Bronchial epithelial cell (primary cell): ENCODE data around the gene HNRNPUL1. TPM values are rescaled to one million over a fixed set of nuclear protein-coding genes. Genes with fewer than 3 reads are reported as not detected.
A peak's percentile ranks its signal among the peaks of the same experiment; 100 is the strongest.

Source experiments
- DNase-seq: peaks from one replicate; pipeline ENCODE4 v3.0.0-alpha.2; 2010; ENCODE audit warnings: low read depth
- FAIRE-seq: peaks from 2 replicates; lab custom pipeline; 2011; peaks lifted over from hg19 to GRCh38; lab: Jason Lieb, UNC
- H3K27me3 ChIP-seq: 2 replicates; pipeline ENCODE4 v1.5.1; 2011; ENCODE audit warnings: low read length; ENCODE audit not compliant: control insufficient read depth, insufficient read depth
- H3K36me3 ChIP-seq: 2 replicates; pipeline ENCODE4 v1.5.1; 2011; ENCODE audit warnings: low read length; ENCODE audit not compliant: control insufficient read depth, insufficient read depth
- H3K4me3 ChIP-seq: 2 replicates; pipeline ENCODE4 v1.5.1; 2011; ENCODE audit warnings: mild to moderate bottlenecking, low read depth, low read length, control low read depth
- total RNA-seq: library from RNA; depleted of rRNA; stranded (reverse); fragments of >200 nt; gene quantifications from 2 replicates; pipeline ENCODE4 v1.2.1, GENCODE V29; 2014
- TF ChIP-seq, protein P1 (sequence below): IDR thresholded peaks from 2 replicates; pipeline ENCODE4 v1.5.1; 2011; ENCODE audit warnings: mild to moderate bottlenecking, moderate library complexity, low read length, control low read depth, inconsistent platforms; ENCODE audit not compliant: insufficient read depth, severe bottlenecking

The HNRNPUL1 gene
- total RNA-seq, 1 donor from 2014 or later: 41.9 TPM

DNA sequence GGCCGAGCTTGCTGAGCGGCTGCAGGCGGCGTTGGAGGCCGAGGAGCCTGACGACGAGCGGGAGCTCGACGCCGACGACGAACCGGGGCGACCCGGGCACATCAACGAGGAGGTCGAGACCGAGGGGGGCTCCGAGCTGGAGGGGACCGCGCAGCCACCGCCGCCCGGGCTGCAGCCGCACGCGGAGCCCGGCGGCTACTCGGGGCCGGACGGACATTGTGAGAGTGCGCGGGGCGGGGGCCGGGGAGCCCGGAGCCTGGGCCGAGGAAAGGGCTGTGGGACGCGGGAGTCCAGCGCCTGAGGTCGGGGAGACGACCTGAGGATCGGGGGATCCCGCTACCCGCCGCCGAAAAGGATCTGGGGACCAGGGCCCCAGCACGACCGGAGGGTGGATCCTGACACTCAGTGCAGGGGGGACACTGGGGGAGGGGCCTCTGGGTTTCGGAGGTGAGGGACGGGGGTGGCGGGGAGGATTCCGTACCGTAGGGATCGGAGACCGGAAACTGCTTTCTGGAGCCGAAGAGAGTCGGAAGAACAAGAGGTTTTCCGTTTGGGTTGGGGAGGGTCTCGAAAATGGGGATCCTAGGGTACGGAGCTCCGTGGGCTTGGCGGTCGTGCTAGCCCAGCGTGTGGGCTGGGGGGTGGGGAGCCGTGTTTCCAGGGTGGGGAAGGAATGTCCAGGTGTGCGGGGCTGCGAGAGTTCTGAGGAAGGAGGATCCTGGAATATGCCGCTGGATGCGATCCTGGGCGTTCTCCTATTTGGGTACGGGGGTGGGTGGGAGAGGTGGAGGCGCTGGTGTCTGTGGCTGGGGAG lies 616 bp downstream of the HNRNPUL1 start:
- H3K27me3 ChIP-seq: no peaks in the 10 kb centered on the region
- peak overlapping the region; percentile 89 for H3K4me3 ChIP-seq
- FAIRE-seq (no peak), DNase-seq (peak; percentile 34)
- TF ChIP-seq, protein P1, sequence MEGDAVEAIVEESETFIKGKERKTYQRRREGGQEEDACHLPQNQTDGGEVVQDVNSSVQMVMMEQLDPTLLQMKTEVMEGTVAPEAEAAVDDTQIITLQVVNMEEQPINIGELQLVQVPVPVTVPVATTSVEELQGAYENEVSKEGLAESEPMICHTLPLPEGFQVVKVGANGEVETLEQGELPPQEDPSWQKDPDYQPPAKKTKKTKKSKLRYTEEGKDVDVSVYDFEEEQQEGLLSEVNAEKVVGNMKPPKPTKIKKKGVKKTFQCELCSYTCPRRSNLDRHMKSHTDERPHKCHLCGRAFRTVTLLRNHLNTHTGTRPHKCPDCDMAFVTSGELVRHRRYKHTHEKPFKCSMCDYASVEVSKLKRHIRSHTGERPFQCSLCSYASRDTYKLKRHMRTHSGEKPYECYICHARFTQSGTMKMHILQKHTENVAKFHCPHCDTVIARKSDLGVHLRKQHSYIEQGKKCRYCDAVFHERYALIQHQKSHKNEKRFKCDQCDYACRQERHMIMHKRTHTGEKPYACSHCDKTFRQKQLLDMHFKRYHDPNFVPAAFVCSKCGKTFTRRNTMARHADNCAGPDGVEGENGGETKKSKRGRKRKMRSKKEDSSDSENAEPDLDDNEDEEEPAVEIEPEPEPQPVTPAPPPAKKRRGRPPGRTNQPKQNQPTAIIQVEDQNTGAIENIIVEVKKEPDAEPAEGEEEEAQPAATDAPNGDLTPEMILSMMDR: no peak
- H3K36me3 ChIP-seq: peaks cover 12% of the 10 kb centered on the region

DNA sequence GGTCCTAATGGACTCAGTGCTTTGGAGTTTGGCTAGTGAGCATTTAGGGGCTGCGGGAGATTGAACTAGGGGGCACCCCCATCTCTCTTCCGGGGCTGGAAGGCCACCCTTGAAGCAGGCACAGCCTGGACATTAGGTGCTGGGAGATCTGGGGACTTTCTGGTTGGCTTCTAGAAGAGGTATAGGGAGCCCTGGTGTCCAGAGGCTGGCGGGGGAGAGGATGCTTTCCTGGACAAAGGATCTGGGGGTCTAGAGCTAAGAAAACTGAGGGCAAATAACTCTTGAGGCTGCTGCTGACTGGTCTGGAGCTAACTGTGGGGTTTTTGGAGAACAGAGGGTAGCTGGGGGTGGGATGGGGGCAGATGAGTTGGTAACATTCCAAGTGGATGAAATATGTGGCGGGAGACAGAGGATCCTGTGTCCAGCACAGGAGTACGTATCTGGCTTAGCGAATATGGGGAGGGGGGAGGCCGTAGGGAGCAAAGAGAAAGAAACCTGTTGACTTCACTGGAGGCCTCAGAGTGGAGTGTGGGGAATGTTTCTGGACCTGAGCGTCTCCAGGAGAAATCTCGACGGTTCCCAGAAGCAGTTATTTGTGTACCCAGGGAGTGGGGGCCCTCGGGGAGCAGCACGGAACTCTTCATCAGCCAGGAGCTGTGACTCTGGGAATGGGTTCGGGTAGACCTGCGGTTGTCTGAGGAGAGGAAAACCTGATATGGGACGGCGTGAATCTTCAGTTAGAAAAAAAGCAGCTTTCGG lies 1.4 kb downstream of the HNRNPUL1 start:
- DNase-seq (peak; percentile 8), FAIRE-seq (no peak)
- peaks cover 11% of the 10 kb centered on the region for H3K36me3 ChIP-seq
- no peaks in the 10 kb centered on the region for H3K27me3 ChIP-seq
- TF ChIP-seq, protein P1: no peak
- peak overlapping the region; percentile 89 for H3K4me3 ChIP-seq

DNA sequence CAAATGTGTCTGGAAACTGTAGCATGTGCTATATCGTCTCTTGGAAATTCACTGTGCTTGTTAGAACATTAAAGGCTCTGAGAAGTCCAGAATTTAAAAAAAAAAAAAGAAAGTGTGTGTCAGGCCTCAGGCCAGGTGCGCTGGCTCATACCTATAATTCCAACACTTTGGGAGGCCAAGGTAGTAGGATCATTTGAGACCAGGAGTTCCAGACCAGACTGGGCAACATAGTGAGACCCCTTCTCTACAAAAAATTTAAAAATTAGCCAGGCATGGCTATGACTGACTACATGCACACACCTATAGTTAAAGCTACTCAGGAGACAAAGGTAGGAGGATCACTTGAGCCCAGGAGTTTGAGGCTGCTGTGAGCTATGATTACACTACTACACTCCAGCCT lies 4.9 kb downstream of the HNRNPUL1 start:
- Histone ChIP-seq H3K4me3 (no peak overlapping the region), H3K27me3 (no peaks in the 10 kb centered on the region), H3K36me3 (peaks cover 37% of the 10 kb centered on the region)
- TF ChIP-seq, protein P1: no peak
- no peak for FAIRE-seq
- no peak for DNase-seq

DNA sequence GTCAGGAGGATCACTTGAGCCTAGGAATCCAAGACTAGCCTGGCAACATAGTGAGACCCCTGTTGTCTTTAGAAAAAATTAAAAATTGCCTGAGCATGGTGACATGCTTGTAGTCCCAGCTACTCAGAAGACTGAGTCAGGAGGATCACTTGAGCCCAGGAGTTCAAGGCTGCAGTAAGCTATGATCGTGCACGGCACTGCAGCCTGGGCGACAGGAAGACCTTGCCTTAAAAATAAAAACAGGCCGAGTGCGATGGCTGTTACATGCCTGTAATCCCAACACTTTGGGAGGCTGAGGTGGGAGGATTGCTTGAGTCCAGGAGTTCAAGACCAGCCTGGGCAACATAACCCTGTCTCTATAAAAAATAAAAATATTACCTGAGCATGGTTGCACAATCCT lies 5.4 kb downstream of the HNRNPUL1 start:
- H3K27me3 ChIP-seq: no peaks in the 10 kb centered on the region
- TF ChIP-seq, protein P1: no peak
- FAIRE-seq: no peak
- no peak overlapping the region for H3K4me3 ChIP-seq
- peaks cover 41% of the 10 kb centered on the region for H3K36me3 ChIP-seq
- DNase-seq: no peak

DNA sequence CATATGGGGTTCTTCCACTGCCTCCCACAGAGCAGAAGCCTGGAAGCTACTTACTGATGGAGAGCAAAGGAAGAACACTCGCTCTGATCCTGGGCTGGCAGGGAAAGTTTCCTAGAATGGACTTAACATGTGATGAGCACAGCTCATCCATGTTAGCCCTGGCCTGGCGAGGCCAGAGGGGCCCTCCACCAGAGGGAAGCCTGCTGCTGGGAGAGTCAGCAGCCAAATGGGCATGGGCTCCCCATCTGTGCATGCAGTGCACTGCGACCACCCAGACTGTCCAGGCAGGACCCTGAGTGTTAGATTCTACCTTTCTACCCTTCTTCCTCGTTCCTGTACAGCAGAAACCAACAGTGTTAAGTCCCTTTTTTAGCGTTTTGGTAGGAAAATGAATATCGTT lies 8.9 kb downstream of the HNRNPUL1 start:
- H3K4me3 ChIP-seq: no peak overlapping the region
- DNase-seq (no peak), FAIRE-seq (no peak)
- TF ChIP-seq, protein P1: no peak
- H3K36me3 ChIP-seq: peaks cover 49% of the 10 kb centered on the region
- H3K27me3 ChIP-seq: no peaks in the 10 kb centered on the region
